Activated CD4-positive, alpha-beta T cell treated with anti-CD3 and anti-CD28 coated beads for 4 hours (primary cell): Measurements from ENCODE around the gene MYOM1.

Source experiments
- DNase-seq, 2 donors: peaks; one replicate each; pipeline ENCODE4 v3.0.0-alpha.2; 2020

The MYOM1 gene

GRCh38 chr18:3219631-3220335, at the start of gene MYOM1:
MYOM1 (minus strand) TSS chr18:3219968; CDS start chr18:3215223, 4,745 bp downstream.
- DNase-seq: no peak

GRCh38 chr18:3269241-3269913, 49.6 kb upstream of the MYOM1 start:
- DNase-seq: no peak

DNA sequence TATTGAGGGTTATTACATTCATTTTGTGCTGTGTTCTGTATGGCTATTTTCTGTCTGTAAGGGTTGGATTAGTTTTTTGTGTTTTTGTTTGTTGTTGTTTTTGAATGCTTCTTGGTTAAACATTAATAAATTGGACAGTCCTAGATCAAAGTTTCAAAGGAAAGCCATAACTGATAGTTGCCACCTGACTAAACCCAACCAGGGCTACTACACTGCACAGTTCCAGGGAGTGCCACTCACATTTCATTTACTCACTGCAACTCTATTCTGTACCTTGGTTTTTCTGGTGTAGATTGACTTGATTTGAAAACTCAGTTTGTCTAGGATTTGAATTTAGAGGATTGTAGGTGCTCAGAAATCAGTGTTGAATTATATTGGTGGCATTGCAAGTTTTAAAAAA, 48.5 kb upstream of the MYOM1 start:
- DNase-seq: no peak

DNA sequence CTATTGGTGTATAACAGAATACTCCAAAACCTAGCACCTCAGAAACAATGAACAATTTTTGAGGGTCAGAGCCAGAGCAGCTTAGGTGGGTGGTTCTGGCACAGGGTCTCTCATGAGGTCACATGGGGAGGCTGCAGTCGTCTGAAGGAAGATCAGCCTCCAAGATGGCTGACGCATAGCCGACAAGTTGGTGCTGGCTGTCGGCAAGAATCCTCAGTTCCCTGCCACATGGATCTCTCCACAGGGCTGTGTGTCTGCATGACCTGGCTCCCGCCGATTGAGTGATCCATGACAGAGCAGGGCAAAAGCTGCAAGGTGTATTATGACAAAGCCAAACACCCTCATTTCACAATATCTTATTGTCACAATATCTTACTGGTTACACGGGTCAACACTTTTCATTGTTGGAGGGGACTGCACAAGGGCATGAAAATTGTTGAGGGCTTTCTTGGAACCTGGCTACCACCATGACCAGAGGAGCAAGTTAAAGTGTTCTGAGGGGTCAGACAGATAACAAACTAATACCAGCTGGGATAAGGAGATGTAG, 46.4 kb upstream of the MYOM1 start:
- no peak for DNase-seq

DNA sequence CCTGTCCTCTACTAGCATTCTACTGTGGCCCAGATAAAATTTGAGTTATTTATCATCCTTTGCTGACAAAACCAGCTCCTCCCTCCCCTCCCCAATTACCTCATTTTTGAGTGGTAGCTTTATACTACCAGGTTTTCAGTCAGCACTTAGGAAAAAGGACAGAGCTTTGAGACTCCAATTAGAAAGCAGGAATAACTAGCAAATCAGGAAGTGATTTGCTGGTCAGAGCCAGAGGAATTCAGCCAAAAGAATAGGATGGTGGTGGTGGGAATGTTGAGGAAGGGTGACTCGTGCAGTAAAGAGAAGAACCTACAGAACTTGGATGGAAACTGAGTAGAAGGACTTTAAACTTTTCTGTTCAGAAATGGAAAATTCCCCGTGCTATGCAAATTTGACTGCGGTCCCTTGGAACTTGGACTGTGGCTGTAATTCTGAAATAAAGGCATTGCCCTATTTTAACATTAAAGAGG, 45.8 kb upstream of the MYOM1 start:
- DNase-seq: no peak

DNA sequence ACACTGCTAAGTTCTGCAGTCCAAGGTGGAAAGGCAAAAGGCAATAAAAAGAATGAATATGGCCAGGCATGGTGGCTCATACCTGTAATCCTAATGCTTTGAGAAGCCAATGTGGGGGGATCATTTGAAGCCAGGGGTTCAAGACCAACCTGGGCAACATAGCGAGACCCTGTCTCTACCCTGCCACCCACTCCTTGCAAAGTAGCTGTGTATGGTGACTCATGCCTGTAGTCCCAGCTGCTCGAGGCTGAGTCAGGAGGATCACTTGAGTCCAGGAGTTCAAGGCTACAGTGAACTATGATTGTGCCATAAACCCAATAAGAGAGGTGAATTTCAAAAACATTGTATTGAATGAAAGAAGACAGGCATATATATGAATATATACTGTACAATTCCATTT, 44.6 kb upstream of the MYOM1 start:
- peak; percentile 14 to 20 for DNase-seq

GRCh38 chr18:3263132-3263700, 43.4 kb upstream of the MYOM1 start:
- DNase-seq: no peak

DNA sequence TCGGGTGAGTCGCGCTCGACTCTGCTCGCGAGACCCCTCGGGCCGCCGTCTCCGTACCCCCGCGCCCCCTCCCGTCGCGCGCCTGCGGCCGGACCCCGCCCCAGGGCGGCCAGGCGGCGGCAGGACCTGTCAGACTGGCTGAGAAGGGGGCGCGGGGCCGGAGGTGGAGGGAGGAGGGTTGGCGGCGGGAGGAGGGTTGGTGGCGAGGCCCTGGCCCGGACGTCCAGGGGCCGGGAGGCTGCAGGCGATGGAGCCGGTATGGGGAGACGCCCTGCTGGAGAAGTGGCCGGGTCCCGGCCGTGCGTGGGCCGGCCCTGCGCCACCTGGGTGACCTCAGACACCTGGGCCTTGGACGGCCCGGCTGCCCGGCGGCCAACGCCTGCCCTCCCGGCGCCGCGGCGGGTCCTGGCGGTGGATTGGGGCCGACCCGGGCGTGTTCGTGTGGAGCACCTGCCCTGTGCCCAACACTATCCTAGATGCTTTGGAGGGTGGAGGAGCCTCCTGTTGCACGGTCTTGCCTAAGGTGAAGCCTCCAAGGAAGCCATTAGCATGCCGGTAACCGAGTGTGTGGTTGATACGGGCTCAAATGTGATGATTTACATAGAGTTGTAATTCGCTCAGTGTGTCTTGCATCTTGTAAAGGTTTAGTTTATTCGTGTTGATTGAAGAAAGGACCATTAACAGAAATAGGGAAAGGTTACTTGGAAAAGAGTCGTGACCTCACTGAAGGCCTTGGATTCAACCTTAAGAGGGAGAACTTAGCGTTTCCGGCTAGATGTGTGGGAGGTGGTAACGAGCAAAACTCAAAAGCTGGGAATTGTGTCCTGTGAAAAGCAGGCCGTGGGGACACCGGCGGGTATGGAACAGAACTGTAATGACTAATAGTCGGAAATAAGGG, 42.7 kb upstream of the MYOM1 start:
- peak; percentile 16 to 33 for DNase-seq

DNA sequence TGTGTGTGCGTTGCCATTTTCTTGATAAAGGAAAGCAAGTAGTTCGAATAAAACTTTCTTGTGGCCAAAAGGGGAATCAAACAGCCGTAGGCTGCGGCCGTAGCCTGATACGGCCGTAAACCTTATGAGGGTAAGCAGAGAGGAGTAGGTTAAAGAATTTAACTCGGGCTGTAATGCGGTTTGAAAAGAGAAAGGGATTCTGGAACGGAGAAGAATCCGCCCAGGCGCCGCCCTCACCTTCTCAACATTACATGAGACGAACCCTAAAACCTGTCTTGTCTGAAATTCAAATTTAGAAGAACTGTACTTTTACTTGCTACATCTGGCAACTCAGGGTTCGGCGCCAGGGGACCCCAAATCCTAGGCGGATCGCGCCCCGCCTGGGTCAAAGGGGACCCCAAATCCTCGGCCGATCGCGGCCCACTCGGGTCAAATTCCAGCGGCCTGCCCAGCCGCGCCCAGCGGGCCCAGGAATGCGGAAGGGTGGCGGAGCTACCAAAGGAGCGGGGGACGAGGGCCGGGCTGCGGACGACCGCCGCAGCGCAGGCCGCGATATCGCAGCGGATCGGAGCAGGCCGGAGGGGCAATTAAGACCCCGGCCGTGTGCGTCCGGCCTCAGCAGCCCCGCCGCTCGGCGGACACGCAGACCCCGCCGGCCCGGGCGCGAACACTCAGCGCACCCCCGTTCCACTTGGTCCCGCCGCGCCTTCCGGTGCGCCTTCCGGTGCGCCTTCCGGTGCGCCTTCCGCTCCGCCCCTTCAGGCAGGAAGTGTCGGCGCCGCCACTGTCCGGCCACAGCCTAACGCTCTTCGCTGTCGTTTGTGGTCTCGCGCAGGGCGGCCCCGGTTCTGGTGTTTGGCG, 41.8 kb upstream of the MYOM1 start, which contains the start of gene MYL12B:
MYL12B (plus strand) TSS at position 761 of the 861 bp plus-strand sequence. CDS start 10,766 bp downstream, outside the sequence.
- DNase-seq: peak; percentile 64 to 75

- no peak for DNase-seq
Observed at GRCh38 chr18:3260995-3261372, 41.2 kb upstream of the MYOM1 start.

- no peak for DNase-seq
Observed at GRCh38 chr18:3257627-3258120, 37.9 kb upstream of the MYOM1 start.

DNA sequence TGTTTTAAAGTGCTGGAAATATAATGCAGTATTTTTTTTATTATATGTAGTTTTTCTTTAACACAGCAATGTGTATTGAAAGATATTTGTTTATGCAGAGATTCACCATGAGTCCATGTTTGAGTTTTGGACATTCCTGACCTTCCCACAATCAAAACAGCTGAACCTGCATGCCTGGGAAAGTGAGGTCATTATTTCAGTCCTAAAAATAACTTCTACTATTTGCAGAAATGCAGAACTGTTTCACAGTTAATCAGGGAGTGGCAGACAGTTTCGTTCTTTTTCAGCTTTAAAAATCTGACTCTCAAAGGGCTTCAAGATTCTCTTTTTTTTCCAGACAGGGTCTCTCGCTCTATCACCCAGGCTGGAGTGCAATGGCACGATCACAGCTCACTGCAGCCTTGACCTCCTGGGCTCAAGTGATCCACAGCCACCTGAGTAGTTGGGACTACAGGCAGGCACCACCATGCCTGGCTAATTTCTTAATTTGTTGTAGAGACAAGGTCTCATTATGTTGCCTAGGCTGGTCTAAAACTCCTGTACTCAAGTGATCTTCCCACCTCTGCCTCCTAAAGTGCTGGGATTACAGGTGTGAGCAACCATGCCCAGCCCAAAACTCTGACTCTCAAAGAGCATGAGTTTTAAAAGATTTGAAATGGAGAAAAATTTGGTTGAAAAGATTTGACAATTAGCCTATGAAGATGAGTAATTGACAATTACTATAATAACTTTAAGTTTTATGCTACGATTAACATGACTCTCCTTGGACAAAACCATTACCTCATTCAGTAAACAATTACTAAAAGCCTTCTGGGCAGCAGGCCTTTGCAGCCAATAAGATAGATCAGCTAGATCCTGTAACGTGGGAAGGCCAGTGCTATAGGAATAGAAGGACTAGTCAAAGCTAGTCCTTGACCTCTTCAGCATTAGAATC, 37.2 kb upstream of the MYOM1 start:
- DNase-seq: no peak

DNA sequence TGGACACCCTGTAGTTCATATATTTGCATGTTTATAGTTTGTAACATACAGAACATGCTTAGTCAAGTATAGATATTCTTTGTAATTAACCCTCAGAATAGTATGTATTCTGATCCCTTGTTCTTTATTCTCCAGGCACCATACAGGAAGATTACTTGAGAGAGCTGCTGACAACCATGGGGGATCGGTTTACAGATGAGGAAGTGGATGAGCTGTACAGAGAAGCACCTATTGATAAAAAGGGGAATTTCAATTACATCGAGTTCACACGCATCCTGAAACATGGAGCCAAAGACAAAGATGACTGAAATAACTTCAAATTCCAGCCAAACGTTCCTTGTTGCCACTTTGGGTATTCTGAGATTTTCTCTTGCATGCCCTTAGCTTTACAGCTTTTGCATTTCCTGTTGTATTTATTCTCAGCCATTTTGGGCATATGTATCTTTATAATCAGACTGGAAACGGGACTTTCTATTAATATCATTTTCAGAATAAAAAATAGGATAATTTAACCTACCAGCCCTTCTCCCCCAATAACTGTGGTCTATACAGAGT, 35.9 kb upstream of the MYOM1 start:
- no peak for DNase-seq

DNA sequence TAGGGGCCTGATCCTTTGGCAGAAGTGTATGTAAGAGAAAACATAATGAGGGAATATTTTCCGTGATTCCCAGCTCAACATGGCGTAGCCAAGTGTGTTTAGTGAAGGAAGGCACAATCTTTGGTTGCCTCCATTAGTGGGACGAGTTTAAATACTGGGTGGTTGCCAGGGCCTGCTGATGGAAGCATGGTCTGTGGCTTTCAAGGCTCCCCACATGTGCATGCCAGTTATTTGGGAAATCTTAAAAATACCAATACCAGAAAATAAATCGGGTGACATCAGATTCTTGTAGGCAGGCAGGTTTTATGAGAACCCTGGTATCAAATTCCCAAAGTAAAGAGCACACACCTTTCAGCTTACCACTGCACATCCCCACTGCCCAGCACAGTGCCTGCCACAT, 35.0 kb upstream of the MYOM1 start:
- DNase-seq: no peak

- no peak for DNase-seq
Observed at GRCh38 chr18:3252843-3253242, 33.1 kb upstream of the MYOM1 start.

DNA sequence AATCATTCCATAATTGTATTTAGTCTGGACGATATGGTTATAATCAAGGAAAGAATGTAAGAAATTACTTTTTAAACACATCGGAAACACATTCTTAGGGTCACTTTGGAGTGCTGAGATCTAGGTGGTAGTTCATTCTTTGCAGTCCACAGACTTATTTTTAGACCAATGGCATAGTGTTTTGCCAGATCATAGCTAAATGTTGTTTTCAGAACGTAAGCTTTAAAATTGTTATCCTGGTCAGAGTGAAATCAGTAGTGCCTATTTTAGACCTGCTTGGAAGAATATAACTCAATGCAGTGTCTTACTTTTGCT, 32.2 kb upstream of the MYOM1 start:
- no peak for DNase-seq

DNA sequence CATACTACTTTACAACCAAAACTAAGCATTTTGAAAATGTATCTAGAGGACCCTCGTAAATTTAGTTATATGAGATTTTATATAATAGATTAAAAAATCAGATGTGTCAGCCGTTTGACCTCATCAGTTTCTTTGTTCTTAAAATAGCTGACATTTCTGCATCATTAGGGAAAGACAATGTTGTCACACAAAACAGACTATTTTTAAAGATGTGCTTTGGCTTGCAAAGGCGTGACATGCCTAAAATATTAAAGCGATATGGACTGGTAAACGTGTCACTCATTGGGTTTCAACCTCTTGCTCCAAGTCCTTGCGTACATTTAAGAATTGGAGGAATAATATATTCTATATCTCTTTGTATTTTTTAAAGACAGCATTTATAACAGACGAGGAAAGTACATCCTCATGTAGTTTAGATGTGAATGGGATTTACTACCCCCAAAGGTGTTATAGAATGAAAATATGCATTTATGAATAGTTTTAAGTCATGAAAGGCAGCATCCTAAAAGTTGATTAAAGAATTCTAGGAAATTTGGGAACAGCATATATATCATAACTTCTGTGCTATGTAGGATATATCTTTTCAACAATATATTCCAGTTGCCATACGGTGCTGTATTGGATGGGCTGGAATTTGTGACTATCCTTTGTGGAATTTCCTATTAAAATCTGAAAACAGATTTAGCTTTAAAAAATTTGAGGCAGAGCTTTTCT, 31.6 kb upstream of the MYOM1 start:
- DNase-seq: no peak

DNA sequence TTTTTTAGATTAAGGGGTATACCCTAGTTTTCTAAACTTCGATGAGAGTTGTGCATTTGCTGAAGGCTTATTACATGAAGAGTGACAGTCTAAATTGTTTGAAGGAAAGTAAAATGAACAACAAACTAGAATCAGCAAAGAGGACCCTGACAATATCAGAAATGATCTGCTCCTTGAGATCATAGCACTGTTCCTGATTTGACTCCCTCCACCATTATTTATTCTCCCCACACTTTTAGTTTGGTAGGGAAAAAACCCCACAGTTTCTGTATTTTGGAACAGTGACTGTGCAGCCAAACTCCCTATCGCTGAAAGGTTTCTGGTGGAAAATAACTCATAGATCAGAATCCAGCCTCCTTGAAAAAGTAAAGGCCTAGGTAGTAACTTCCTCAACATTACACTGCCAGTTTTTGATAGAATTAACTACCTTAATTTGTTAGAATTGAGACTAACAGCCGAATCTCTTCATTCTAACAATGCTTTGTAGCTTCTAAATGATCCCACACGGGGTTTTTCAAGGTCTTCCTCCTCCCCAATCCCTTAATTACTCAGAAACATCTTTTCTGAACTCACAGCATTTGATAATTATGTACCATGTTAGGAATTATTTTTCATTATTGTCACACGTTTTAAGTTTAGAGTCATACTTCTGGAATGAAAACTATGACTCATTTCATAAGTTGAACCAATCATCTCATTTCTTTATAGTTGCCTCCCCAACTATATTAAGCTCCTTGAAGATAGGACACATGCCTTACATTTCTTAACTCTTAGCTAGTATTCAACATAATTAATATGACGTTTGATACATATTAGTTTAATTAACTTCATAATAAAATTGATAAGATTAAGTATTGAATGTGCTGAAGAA, 30.7 kb upstream of the MYOM1 start:
- DNase-seq: no peak
